NK-92 (cell line): Measurements from ENCODE around the gene DDX51.
"Not testable (repeated sequence)": the region's sequence is repeated elsewhere in the genome, so short reads cannot be mapped to it uniquely, and the experiment has no call there.

Source experiments
- DNase-seq: peaks from one replicate; lab custom pipeline; 2025; ENCODE audit not compliant: unreplicated experiment; lab: John Stamatoyannopoulos, UW

The DDX51 gene

GRCh38 chr12:132154941-132155770 lies 11.0 kb upstream of the DDX51 start:
- DNase-seq = no peak

DNA sequence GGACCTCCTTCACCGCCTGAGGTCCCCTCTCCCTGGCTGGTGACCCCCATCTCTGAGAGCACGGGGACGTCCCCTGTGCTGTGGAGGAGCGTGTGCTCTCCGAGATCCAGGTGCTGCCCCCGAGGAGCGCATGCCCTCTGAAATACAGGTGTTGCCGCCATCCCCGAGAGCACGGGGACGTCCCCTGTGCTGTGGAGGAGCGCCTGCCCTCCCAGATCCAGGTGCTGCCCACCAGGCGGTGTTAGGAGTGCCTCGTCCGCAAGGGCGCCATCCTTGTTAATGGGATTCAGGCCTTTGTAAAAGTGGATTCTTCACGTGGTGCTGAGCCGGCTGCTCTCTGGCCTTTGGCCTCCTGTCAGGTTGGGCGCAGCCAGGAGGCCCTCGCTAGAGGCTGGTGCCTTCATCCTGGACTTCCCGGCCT lies 10.2 kb upstream of the DDX51 start:
- DNase-seq = no peak

DNA sequence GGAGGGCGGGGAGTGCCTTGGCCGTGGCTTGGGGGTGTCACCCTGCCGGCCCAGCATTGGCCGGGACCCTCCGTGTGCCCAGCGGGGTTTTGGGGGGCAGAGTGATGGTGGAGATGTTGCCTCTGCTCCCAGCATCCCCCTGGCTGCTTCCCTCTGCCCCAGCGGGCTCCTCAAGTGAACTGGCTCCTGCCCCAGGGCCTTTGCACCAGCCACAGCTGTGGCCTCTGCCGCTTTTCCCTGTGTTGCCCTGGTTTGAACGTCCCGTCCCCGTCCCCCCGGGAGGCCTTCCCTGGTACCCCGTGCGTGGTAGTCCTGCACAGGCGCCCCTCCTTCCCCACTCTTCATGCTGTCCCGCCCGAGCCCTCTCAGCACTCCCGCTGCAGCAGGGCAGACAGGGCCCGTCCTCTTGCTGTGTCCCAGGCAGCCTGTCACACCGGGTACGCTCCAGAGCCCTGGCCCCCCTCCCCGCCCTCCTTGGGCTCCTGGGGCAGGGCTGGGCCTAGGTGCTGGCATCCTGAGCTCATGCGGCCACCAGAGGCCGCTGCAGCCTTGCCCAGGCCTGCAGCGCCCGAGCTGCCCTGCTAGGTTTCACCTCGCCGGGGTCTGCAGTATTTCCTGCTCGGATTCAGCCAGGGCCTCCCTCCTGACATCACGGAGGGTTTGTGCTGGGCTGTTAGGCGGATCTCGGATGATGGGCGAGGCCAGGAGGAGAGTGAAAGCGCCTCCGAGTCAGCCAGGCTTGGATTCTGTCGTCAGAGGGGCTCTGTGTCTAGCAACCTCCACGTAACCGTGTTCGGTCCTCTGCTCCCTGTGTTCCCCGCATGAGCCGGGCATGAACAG lies 9.6 kb upstream of the DDX51 start:
- no peak for DNase-seq

DNA sequence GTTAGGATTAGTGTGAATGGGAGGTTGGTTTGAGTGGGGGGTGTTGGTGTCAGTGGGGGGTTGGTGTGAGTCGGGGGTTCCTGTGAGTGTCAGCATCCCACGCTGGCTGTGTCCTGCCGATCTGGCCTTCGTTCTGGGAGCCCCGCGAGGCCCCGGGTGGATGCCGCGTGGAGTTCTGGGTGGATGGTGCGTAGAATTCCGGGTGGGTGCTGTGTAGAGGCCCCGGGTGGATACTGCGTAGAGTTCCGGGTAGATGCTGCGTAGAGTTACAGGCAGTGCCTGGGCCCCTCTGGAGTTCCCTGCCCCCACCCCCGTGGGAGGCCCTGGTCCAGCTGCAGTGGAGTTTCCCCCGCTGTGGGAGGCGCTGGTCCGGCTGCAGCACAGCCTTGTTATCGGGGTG lies 8.8 kb upstream of the DDX51 start:
- no peak for DNase-seq

DNA sequence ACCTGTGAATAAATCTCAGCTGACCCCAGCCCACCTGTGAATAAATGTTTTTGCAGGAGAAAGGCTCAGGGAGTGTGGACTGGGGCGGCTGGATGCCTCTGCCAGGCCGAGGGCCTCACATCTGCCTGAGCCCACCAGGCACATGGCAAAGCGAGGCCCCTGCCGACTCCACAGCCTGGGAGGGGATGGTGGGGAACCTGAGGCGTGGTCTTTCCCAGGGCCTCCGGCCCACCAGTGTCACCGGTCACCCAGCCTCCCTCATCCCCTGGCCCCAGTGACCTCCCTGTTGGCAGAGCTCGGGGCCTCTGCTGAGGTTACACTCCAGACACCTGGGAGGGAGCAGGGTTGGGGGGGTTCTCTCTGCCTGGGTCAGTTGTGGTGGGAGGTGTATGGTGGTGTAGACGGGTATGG lies 8.3 kb upstream of the DDX51 start:
- DNase-seq = no peak

GRCh38 chr12:132151766-132152410 lies 7.8 kb upstream of the DDX51 start:
- no peak for DNase-seq

DNA sequence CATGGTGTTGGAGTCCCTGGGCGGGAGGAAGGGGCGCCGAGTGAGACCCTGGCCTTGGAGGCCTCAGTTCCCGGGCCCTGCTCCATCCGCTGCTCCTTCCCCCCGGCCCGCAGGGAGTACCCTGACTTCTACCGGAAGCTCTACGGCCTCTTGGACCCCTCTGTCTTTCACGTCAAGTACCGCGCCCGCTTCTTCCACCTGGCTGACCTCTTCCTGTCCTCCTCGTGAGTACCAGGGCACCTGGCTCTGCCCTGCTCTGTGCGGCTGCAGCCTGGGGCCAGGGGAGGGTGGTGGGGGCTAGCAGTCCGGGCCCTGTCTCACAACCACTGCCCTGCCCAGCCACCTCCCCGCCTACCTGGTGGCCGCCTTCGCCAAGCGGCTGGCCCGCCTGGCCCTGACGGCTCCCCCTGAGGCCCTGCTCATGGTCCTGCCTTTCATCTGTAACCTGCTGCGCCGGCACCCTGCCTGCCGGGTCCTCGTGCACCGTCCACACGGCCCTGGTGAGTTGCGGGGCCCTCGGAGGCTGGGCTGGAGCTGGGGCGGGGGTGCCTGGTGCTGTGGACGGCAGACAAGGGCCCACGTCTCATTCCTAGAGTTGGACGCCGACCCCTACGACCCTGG lies 7.1 kb upstream of the DDX51 start:
- no peak for DNase-seq

GRCh38 chr12:132150780-132151144 lies 6.6 kb upstream of the DDX51 start:
- no peak for DNase-seq

DNA sequence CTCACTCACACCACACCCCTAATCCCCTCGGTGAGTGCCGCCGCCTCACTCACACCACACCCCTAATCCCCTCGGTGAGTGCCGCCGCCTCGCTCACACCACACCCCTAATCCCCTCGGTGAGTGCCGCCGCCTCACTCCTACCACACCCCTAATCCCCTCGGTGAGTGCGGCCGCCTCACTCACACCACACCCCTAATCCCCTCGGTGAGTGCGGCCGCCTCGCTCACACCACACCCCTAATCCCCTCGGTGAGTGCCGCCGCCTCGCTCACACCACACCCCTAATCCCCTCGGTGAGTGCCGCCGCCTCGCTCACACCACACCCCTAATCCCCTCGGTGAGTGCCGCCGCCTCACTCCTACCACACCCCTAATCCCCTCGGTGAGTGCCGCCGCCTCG lies 5.4 kb upstream of the DDX51 start:
- DNase-seq = not testable (repeated sequence)

GRCh38 chr12:132148368-132149045 lies 4.4 kb upstream of the DDX51 start:
- no peak for DNase-seq

- DNase-seq = no peak
These were observed 3.6 kb upstream of the DDX51 start for GRCh38 chr12:132147423-132148367.

GRCh38 chr12:132146772-132147422 lies 2.8 kb upstream of the DDX51 start:
- no peak for DNase-seq

DNA sequence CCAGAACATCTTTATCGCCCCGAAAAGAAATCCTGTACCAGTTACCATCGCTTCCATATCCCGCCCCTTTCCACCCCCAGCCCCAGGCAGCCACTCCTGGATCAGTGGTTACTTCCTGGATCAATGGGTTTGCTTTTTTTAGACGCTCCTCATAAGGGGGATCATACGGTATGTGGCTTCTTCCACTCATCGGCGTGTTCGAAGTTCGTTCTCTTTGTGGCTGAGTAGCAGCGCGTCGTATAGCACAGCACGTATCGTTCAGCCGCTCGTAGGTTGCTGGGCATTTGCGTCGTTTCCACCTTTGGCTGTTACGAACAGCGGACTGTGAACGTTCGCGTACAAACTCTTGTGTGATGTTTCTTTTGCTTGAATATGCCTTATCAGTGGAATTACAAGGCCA lies 2.0 kb upstream of the DDX51 start:
- no peak for DNase-seq

- DNase-seq = no peak
These were observed 1.2 kb upstream of the DDX51 start for GRCh38 chr12:132145334-132145733.

- no peak for DNase-seq
These were observed 670 bp upstream of the DDX51 start for GRCh38 chr12:132144810-132145168.

DNA sequence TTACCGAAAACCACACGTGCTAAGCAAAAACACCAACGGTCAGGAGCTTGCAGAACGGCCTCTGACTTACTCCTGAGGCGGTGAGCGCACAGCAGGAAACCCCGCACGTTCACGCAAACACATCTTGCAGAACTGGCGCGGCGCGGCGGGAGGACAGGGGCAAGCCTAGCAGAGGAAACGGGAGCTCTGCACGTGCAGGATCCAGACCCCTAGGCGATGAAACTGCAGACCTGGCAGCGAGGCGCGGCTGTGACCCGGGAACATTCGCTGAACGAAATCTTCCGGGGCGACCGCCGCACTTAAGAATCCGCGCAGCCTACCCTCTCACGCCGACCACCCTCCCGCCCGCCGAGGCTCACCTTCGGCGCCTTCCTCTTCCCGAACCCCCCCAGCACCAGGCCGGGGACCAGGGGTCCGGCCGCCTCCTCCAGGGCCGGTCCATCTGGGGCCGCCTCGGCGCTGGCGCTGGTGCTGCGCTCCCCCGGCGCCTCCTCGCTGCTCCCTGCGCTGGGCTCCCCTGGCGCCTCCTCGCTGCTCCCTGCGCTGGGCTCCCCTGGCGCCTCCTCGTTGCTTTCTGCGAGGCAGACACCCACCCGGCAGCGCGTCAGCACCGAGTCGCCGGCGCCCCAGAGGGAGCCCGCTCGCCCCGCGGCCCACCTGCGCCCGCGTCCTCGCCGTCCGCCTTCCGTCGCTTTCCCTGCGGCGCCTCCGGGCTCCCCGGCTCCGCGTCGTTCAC lies 615 bp downstream of the DDX51 start:
- no peak for DNase-seq

DNA sequence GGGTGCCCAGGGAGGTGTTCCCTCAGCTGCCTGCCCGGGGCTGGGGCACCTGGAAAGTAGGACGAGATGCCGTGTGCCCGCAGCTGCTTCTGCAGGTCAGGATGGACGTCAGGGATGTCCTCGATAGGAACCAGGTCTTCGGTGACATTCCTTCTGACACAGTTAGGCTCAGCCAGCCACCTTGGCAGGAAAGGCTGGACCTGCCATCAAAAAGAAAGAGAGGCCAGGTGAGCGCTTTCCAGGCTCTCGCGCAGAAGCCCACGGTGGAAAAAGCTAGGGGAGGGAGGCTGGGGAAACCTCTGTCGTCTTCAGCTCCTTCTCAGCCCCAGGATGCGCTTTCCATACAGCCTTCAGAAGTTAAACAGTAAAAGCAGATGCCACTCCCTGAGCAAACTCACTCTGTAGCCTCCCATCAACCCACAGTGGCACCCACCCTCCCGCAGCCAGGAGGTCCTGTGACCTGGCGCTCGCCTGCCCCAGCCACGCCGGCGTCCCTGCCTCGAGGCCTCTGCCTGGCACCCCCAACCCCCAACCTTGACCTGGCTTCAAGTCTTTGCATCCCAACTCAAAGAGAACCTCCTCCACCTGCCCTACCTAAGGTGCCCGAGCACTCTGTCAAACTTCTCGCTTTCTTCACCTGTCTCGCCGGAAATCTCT lies 1.3 kb downstream of the DDX51 start:
- DNase-seq = no peak
